Stomach smooth muscle (tissue), 2 donors: ENCODE data around the gene GUSB.
"Not testable (repeated sequence)": the region's sequence is repeated elsewhere in the genome, so short reads cannot be mapped to it uniquely, and the experiment has no call there.

ENCODE experiments used
- H3K27ac ChIP-seq: one replicate; pipeline ENCODE4 v1.7.0; 2013; ENCODE audit warnings: mild to moderate bottlenecking, low read length, inconsistent platforms
- H3K27me3 ChIP-seq, 2 donors: one replicate each; pipeline ENCODE4 v1.7.0; 2013; ENCODE audit warnings: low read length in 2 of 2; ENCODE audit not compliant: insufficient read depth in 2 of 2, control insufficient read depth in 1 of 2
- H3K36me3 ChIP-seq, 2 donors: one replicate each; pipeline ENCODE4 v1.7.0; 2013; ENCODE audit warnings: low read length in 2 of 2; ENCODE audit not compliant: control insufficient read depth in 2 of 2, insufficient read depth in 2 of 2
- H3K4me1 ChIP-seq: one replicate; pipeline ENCODE4 v1.7.0; 2013; ENCODE audit warnings: low read length; ENCODE audit not compliant: control insufficient read depth, insufficient read depth
- H3K4me3 ChIP-seq, 2 donors: one replicate each; pipeline ENCODE4 v1.7.0; 2013; ENCODE audit warnings: low read length in 2 of 2
- H3K9ac ChIP-seq, 2 donors: one replicate each; pipeline ENCODE4 v1.7.0; 2013; ENCODE audit warnings: low read length in 2 of 2, mild to moderate bottlenecking in 1 of 2
- H3K9me3 ChIP-seq, 2 donors: one replicate each; pipeline ENCODE4 v1.7.0; 2013; ENCODE audit warnings: low read length in 2 of 2; ENCODE audit not compliant: control insufficient read depth in 2 of 2
- donor health status: healthy.
- donor health status: Pancreatic carcinoma.

Gene GUSB

DNA sequence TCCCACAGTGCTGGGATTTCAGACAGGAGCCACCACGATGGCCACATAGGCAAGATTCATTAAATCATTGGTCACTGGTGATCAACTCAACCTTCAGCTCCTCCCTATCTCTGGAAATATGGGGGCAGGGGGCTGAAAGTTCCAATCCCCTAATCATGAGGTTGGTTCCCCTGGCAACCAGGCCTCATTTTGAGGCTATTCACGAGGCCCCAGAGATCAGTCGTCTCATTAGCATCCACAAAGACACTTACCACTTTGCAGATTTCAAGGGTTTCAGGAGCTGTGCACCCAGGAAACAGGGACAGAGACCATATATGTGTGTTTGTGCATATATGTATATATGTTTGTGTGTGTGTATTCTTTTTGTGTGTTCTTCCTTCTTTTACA is 7.7 kb upstream of the GUSB start:
- no peak overlapping the region for H3K9ac ChIP-seq
- H3K27ac ChIP-seq, result no peak overlapping the region
- no peaks in the 10 kb centered on the region for H3K36me3 ChIP-seq
- H3K4me1 ChIP-seq, result no peaks in the 10 kb centered on the region
- no peak overlapping the region for H3K4me3 ChIP-seq
- no peaks in the 10 kb centered on the region for H3K9me3 ChIP-seq
- H3K27me3 ChIP-seq, result no peaks in the 10 kb centered on the region

DNA sequence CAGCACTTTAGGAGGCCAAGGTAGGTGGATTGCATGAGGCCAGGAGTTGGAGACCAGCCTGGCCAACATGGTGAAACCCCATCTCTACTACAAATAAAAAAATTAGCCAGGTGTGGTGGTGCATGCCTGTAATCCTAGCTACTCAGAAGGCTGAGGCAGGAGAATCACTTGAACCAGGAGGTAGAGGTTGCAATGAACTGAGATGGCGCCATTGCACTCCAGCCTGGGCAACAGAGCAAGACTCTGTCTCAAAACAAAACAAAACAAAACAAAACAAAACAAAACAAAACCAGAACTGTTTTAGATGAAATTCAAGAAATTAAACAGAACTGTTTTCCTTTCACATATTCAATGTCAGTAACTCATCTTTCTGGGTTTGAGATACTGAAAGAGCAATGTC is 6.5 kb upstream of the GUSB start:
- H3K36me3 ChIP-seq, H3K27me3 ChIP-seq, H3K27ac ChIP-seq, H3K9ac ChIP-seq, H3K4me3 ChIP-seq, H3K4me1 ChIP-seq, H3K9me3 ChIP-seq: not testable (repeated sequence)

DNA sequence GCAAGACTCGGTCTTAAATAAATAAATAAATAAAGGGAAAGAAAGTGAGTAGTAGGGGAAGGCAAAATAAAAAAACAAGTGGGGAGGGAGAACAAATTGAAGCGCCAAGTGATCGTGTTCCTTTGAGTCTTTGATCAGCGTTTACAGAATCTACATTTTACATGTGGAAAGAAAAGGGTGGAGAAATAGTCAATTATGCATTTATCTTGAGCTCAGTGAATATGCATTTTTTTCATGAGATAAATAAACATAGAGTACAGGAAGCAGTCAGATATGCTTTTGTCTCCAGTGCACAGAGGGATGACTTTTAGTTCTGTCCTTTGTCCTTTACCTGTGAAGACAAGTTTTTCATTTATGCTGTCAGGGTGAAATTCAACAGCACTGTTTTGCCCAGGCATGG is 6.1 kb upstream of the GUSB start:
- no peaks in the 10 kb centered on the region for H3K4me1 ChIP-seq
- H3K27me3 ChIP-seq, result no peaks in the 10 kb centered on the region
- H3K9ac ChIP-seq, result no peak overlapping the region
- no peaks in the 10 kb centered on the region for H3K9me3 ChIP-seq
- no peak overlapping the region for H3K4me3 ChIP-seq
- no peak overlapping the region for H3K27ac ChIP-seq
- no peaks in the 10 kb centered on the region for H3K36me3 ChIP-seq

DNA sequence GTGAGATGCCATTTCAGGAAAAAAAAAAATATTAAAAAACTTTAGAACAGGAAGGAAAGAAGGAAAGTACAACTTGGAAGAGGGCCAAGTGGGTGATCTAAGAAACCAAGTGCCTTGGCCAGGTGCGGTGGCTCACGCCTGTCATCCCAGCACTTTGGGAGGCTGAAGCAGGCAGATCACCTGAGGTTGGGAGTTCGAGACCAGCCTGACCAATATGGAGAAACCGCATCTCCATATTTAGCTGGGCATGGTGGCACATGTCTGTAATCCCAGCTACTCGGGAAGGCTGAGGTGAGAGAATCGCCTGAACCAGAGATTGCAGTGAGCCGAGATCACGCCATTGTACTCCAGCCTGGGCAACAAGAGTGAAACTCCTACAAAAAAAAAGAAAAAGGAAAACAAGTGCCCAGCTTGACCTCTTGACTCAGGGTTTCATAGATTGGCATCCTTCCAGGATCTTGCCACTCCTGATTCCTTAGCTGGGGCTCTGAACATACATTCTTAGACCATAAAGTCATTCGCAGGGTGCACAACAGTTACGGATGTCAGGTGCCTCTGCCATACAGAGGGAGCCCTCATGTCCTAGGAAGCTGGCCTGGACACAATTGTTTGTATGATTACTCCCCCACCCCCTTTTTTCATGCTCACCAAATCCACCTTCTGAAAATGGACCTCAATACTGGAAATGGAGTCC is 2.1 kb upstream of the GUSB start:
- H3K4me1 ChIP-seq, result peaks cover 17% of the 10 kb centered on the region
- H3K4me3 ChIP-seq, result no peak overlapping the region
- H3K9me3 ChIP-seq, result no peaks in the 10 kb centered on the region
- no peaks in the 10 kb centered on the region for H3K27me3 ChIP-seq
- H3K27ac ChIP-seq, result no peak overlapping the region
- H3K36me3 ChIP-seq, result peaks cover 0 to 3% of the 10 kb centered on the region in 2 donors
- no peak overlapping the region for H3K9ac ChIP-seq

DNA sequence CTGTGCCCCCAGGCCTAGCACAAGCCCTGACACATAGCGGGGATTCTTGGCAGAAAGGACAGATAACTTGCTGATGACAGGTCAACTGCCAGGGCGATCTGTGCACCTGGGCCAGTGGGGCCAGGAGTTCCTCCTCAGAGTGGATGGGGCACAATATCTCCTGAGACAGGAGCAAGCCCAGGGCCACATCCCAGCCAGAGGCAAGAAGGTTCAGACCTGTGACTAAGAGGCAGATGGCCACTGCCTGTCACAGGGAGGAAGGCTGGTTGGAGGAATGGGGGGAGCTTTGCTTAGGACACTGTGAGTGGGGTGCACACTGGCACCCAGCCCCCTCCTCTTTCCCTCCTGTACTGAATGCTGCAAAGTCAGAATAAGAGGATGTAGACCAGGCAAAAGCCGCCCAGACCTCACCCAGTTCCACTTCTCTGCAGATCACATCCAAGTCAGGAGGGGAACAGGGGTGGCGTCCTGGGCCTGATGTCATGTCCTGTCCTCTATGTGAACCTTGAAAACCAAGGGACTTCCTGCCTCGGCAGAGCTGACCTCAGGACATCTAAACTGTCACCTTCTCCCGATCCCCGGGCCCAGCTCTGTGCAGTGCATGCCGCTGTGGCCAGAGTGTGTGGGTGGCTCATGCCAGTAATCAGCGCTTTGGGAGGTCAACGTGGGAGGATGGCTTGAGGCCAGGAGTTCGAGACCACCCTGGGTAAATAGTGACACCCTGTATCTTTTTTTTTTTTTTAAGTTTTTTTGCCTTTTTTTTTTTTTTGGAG is 1.3 kb downstream of the GUSB start:
- H3K9ac ChIP-seq, result peak overlapping the region; percentile 47 to 75
- peak overlapping the region; percentile 49 to 84 for H3K4me3 ChIP-seq
- peaks cover 3 to 11% of the 10 kb centered on the region in 2 donors for H3K36me3 ChIP-seq
- H3K9me3 ChIP-seq, result no peaks in the 10 kb centered on the region
- H3K4me1 ChIP-seq, result peaks cover 17% of the 10 kb centered on the region
- H3K27ac ChIP-seq, result no peak overlapping the region
- H3K27me3 ChIP-seq, result no peaks in the 10 kb centered on the region

DNA sequence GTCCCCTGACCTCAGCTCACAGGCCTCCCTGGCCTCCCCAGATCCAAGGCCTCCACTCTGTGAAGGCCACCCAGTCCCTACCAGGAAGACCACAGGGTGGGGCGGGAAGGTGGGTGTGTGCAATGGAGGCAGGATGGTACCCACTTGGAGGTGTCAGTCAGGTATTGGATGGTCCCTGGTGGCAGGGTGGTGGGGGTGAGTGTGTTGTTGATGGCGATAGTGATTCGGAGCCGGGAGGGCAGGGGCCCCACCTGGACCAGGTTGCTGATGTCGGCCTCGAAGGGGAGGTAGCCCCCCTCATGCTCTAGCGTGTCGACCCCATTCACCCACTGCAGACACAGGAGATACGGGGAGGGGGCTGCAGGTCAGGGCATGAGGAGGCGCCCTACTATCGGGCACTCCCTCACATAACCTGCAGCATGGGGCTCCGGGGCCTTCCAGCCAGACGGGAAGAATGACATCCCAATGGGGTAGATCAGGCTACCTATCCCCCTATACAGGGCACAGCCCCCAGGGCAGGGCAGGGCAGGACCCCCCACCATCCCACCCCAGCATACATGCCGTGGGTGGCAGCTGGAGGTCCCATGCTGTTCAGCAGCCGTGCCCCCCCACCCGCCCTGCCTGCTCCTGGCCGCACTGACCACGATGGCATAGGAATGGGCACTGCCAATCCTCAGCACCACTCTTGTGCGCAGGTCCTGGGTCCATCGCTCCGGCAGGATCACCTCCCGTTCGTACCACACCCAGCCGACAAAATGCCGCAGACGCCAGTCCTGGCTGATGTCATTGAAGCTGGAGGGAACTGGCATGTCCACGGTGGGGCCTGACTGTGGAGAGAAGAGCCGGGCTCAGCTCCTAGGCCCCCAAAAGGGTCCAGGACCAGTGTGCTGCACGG is 2.2 kb downstream of the GUSB start:
- Histone ChIP-seq H3K27me3 (no peaks in the 10 kb centered on the region), H3K9me3 (no peaks in the 10 kb centered on the region), H3K36me3 (peaks cover 5 to 14% of the 10 kb centered on the region in 2 donors), H3K4me1 (peaks cover 17% of the 10 kb centered on the region), H3K27ac (no peak overlapping the region), H3K9ac (no peak overlapping the region), H3K4me3 (peak overlapping the region in 1 of 2 donors; percentile 84)

DNA sequence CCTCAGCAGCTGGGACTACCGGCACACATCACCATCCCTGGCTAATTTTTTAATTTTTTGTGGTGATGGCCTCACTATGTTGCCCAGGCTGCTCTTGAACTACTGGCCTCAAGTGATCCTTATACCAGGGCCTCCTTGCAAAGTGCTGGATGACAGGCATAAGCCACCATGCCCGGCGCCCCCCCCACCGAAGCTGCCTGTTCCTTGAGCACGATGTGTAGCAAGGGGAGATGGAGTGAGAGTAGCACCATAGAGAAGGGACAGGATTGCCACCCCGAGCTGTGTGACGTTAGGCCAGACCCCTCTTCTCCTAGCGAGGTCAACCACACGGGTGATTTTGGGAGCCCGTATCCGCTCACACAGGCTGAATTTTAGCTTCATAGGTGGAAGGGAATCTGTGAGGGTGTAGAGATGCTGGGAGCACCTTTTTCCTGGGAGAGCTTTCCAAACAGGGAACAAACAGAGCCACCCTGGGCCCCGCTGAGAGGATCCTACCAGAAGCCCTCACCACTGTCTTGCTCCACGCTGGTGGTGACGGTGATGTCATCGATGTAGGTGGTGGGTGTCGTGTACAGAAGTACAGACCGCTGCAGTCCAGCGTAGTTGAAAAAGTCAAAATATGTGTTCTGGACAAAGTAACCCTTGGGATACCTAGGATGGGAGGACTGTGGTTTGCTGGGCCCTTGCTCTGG is 3.0 kb downstream of the GUSB start:
- Histone ChIP-seq H3K27me3 (no peaks in the 10 kb centered on the region), H3K4me1 (peaks cover 17% of the 10 kb centered on the region), H3K9me3 (no peaks in the 10 kb centered on the region), H3K9ac (no peak overlapping the region), H3K27ac (no peak overlapping the region), H3K4me3 (no peak overlapping the region), H3K36me3 (peaks cover 8 to 21% of the 10 kb centered on the region in 2 donors)

DNA sequence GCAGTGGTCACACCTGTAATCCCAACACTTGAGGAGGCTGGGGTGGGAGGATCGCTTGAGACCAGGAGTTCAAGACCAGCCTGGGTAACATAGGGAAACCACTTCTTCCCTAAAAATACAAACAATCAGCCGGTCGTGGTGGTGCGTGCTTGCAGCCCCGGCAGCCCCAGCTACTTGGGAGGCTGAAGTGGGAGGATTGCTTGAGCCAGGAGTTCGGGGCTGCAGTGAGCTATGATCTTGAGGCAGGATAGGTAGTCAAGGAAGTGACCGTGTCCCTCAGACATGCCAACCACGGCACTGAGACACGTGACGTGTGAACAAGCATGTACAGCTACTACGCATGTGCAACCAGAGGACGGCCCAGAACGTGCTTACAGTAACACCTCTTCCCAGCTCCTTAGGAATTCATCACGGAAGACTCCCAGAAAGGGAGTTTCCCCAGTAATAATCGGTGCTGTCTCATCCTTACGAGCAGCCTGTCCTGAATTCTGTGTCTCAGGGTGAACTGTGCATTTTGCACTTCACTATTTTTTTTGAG is 5.3 kb downstream of the GUSB start:
- no peak overlapping the region for H3K4me3 ChIP-seq
- H3K4me1 ChIP-seq, result peaks cover 11% of the 10 kb centered on the region
- H3K9me3 ChIP-seq, result no peaks in the 10 kb centered on the region
- H3K36me3 ChIP-seq, result peaks cover 18 to 38% of the 10 kb centered on the region in 2 donors
- H3K9ac ChIP-seq, result no peak overlapping the region
- no peaks in the 10 kb centered on the region for H3K27me3 ChIP-seq
- no peak overlapping the region for H3K27ac ChIP-seq

DNA sequence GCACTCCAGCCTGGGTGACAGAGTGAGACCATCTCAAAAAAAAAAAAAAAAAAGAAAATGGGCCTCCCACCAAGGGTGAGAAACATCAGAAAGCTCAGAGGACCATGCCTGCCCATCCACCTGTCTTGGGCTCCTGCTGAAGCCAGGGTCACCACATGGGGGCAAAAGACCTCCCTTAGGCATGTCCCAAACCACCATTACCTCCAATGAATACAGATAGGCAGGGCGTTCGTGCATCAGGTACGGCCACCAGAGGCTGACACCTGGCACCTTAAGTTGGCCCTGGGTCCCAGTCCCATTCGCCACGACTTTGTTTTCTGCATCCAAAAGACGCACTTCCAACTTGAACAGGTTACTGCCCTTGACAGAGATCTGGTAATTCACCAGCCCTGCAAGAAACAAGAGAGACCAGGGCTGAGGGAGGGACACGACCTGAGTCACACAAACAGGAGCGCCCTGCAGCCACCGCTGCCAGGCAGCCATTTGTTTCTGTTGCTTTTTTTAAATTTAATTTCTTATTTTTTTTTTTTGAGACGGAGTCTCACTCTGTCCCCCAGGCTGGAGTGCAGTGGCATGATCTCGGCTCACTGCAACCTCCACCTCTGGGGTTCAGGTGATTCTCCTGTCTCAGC is 6.1 kb downstream of the GUSB start:
- Histone ChIP-seq H3K4me1 (peaks cover 9% of the 10 kb centered on the region), H3K27me3 (no peaks in the 10 kb centered on the region), H3K9me3 (no peaks in the 10 kb centered on the region), H3K4me3 (no peak overlapping the region), H3K9ac (no peak overlapping the region), H3K27ac (no peak overlapping the region), H3K36me3 (peaks cover 19 to 41% of the 10 kb centered on the region in 2 donors)

DNA sequence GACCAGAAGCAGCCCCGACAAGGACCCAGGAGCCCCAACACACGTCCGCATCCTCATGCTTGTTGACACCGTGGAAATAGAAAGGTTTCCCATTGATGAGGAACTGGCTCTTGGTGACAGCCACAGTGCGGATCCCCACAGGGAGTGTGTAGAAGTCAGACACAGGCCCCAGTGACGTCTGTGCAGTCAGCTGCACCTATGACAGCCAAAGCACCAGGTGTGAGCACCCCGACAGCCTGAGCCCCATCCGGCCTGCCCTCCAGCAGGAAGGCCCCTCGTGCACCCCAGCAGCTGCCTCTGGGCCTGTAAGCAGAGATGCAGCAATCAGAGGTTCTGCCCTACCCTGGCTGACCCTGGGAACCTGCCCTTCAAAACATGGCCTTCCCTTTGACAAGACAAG is 7.1 kb downstream of the GUSB start:
- no peak overlapping the region for H3K9ac ChIP-seq
- no peak overlapping the region for H3K27ac ChIP-seq
- no peak overlapping the region for H3K4me3 ChIP-seq
- H3K36me3 ChIP-seq, result peaks cover 21 to 49% of the 10 kb centered on the region in 2 donors
- H3K4me1 ChIP-seq, result no peaks in the 10 kb centered on the region
- H3K9me3 ChIP-seq, result no peaks in the 10 kb centered on the region
- no peaks in the 10 kb centered on the region for H3K27me3 ChIP-seq
